GM18499 (cell line): ENCODE results near the gene BAZ2B.

Source experiments
- ATAC-seq: cut with Tn5 transposase; IDR thresholded peaks from one replicate; pipeline ENCODE4 v1.9.1; 2021; ENCODE audit warnings: moderate number of reproducible peaks; ENCODE audit not compliant: insufficient read depth, unreplicated experiment

Gene BAZ2B

GRCh38 chr2:159484532-159484931, 131.8 kb downstream of the BAZ2B start:
- ATAC-seq = no peak

GRCh38 chr2:159476329-159476728, 140.0 kb downstream of the BAZ2B start:
- ATAC-seq = no peak

- no peak for ATAC-seq
Measured at GRCh38 chr2:159475793-159476192, 140.6 kb downstream of the BAZ2B start.

GRCh38 chr2:159471340-159471739, 145.0 kb downstream of the BAZ2B start:
- ATAC-seq = no peak

GRCh38 chr2:159468257-159468656, 148.1 kb downstream of the BAZ2B start:
- ATAC-seq = no peak

GRCh38 chr2:159462961-159463360, 153.4 kb downstream of the BAZ2B start:
- no peak for ATAC-seq

GRCh38 chr2:159462201-159462785, 154.1 kb downstream of the BAZ2B start:
- ATAC-seq = no peak

GRCh38 chr2:159461076-159461475, 155.3 kb downstream of the BAZ2B start:
- no peak for ATAC-seq

GRCh38 chr2:159460227-159460626, 156.1 kb downstream of the BAZ2B start:
- no peak for ATAC-seq

- ATAC-seq = no peak
Measured at GRCh38 chr2:159459279-159459678, 157.1 kb downstream of the BAZ2B start.

GRCh38 chr2:159457589-159457988, 158.8 kb downstream of the BAZ2B start:
- ATAC-seq = no peak

- ATAC-seq = no peak
Measured at GRCh38 chr2:159456500-159457426, 159.6 kb downstream of the BAZ2B start.

- no peak for ATAC-seq
Measured at GRCh38 chr2:159455330-159455918, 160.9 kb downstream of the BAZ2B start.

- ATAC-seq = no peak
Measured at GRCh38 chr2:159454185-159454584, 162.2 kb downstream of the BAZ2B start.

GRCh38 chr2:159450180-159450579, 166.2 kb downstream of the BAZ2B start:
- ATAC-seq = no peak

GRCh38 chr2:159449504-159450124, 166.7 kb downstream of the BAZ2B start:
- ATAC-seq = no peak

GRCh38 chr2:159446817-159447216, 169.5 kb downstream of the BAZ2B start:
- no peak for ATAC-seq

- ATAC-seq = no peak
Measured at GRCh38 chr2:159446201-159446600, 170.1 kb downstream of the BAZ2B start.

- ATAC-seq = no peak
Measured at GRCh38 chr2:159445307-159445706, 171.0 kb downstream of the BAZ2B start.

- ATAC-seq = no peak
Measured at GRCh38 chr2:159444754-159445153, 171.6 kb downstream of the BAZ2B start.
